ENCODE data around the gene CCDC187. TPM values are rescaled to one million over a fixed set of nuclear protein-coding genes. Genes with fewer than 3 reads are reported as not detected.

Gene CCDC187
- total RNA-seq, 120 experiments from 2014 or later = 0.03 to 0.26 (median 0.08) TPM; not detected in 56

Other genes with a start within 250 kb of the CCDC187 start
- 100 to 1,000 TPM in 46 of 120 experiments, 10 to 100 TPM in 74; 55.9 to 246 (median 94.8) TPM for gene NACC2, start 208.8 kb downstream of the CCDC187 start, total RNA-seq
- 10 to 100 TPM; 19.3 to 53.2 (median 34.1) TPM for gene TMEM250, start 185.2 kb downstream of the CCDC187 start, total RNA-seq
- gene LHX3, start 99.0 kb downstream of the CCDC187 start, total RNA-seq = under 1 TPM in 1 of 120 experiments, not detected in 119; 0.35 TPM
- 10 to 100 TPM in 119 of 120 experiments, 1 to 10 TPM in 1; 9.6 to 20.4 (median 14.1) TPM for gene QSOX2, start 58.3 kb downstream of the CCDC187 start, total RNA-seq
- 10 to 100 TPM; 31.5 to 79.7 (median 44.8) TPM for gene GPSM1, start 23.4 kb upstream of the CCDC187 start, total RNA-seq
- gene DNLZ, start 59.6 kb upstream of the CCDC187 start, total RNA-seq = 10 to 100 TPM; 10.7 to 49.9 (median 18.5) TPM
- gene CARD9, start 69.6 kb upstream of the CCDC187 start, total RNA-seq = 10 to 100 TPM in 8 of 120 experiments, 1 to 10 TPM in 112; 1.4 to 16.3 (median 5.4) TPM
- gene SNAPC4, start 96.1 kb upstream of the CCDC187 start, total RNA-seq = 10 to 100 TPM in 119 of 120 experiments, 1 to 10 TPM in 1; 9.8 to 23.9 (median 14.4) TPM
- gene ENTR1, start 106.5 kb upstream of the CCDC187 start, total RNA-seq = 10 to 100 TPM; 22.3 to 62.1 (median 38.0) TPM
- 10 to 100 TPM; 39.7 to 75.4 (median 53.0) TPM for gene PMPCA, start 106.6 kb upstream of the CCDC187 start, total RNA-seq
- 10 to 100 TPM; 16.7 to 35.7 (median 23.5) TPM for gene INPP5E, start 135.8 kb upstream of the CCDC187 start, total RNA-seq
- 10 to 100 TPM; 52.6 to 89.0 (median 68.2) TPM for gene SEC16A, start 178.9 kb upstream of the CCDC187 start, total RNA-seq
- 10 to 100 TPM; 24.0 to 92.1 (median 38.8) TPM for gene NOTCH1, start 242.0 kb upstream of the CCDC187 start, total RNA-seq

Measured in dorsolateral prefrontal cortex (tissue), 118 donors.